RWPE1 (cell line): ENCODE results near the gene ZFAND3.

Source experiments
- CTCF ChIA-PET: fragments of 350-600 bp; sonication (Branson Sonifier 250); formaldehyde crosslinking; extraction: SDS; loops from one replicate; lab custom pipeline; 2021; lab: Yijun Ruan, JAX
- POLR2A ChIA-PET: fragments of 400-600 bp; formaldehyde crosslinking; extraction: SDS; loops from one replicate; lab custom pipeline; 2020; ENCODE audit warnings: antibody characterized with exemption; ENCODE audit not compliant: low non-redundant PET; lab: Yijun Ruan, JAX
- DNase-seq: peaks from one replicate; pipeline ENCODE4 v3.0.0; 2012; ENCODE audit warnings: low spot score
- H3K27ac ChIP-seq: fragments of 450-650 bp; 2 replicates; pipeline ENCODE4 v1.5.1; 2017
- TF ChIP-seq, protein P1 (sequence below): fragments of 450-650 bp; conservative IDR thresholded peaks from 2 replicates; pipeline ENCODE4 v1.5.1; 2017; ENCODE audit warnings: low read depth, mild to moderate bottlenecking

The ZFAND3 gene

DNA sequence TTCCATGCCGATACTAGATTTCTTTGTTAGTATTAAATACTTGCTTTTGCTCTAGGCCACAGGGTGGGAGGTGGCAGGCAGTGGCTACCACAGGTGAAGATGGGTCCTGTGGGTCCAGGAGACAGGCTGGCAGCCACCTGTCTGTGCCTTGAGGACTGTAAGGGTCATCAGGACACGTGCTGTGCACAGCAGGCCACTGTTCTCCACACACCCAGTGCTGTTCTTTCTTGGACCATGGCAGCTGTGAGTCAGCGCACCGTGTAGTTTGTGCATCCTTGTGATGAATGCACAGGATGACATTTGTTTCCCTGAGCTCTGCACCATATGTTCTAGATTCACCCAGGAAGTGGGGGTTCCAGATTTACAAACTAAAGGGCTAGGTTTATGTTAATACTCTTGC lies 317.0 kb downstream of the ZFAND3 start:
- TF ChIP-seq, protein P1, sequence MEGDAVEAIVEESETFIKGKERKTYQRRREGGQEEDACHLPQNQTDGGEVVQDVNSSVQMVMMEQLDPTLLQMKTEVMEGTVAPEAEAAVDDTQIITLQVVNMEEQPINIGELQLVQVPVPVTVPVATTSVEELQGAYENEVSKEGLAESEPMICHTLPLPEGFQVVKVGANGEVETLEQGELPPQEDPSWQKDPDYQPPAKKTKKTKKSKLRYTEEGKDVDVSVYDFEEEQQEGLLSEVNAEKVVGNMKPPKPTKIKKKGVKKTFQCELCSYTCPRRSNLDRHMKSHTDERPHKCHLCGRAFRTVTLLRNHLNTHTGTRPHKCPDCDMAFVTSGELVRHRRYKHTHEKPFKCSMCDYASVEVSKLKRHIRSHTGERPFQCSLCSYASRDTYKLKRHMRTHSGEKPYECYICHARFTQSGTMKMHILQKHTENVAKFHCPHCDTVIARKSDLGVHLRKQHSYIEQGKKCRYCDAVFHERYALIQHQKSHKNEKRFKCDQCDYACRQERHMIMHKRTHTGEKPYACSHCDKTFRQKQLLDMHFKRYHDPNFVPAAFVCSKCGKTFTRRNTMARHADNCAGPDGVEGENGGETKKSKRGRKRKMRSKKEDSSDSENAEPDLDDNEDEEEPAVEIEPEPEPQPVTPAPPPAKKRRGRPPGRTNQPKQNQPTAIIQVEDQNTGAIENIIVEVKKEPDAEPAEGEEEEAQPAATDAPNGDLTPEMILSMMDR = no peak
- ChIA-PET POLR2A (no interaction called here), CTCF (interaction anchor here (0.5 to 1.2 kb wide), 2 partner anchors 22 to 101 kb away, joined by 3 to 4 read pairs; no protein-coding TSS in a partner anchor)
- no peak for DNase-seq
- H3K27ac ChIP-seq = no peak overlapping the region

DNA sequence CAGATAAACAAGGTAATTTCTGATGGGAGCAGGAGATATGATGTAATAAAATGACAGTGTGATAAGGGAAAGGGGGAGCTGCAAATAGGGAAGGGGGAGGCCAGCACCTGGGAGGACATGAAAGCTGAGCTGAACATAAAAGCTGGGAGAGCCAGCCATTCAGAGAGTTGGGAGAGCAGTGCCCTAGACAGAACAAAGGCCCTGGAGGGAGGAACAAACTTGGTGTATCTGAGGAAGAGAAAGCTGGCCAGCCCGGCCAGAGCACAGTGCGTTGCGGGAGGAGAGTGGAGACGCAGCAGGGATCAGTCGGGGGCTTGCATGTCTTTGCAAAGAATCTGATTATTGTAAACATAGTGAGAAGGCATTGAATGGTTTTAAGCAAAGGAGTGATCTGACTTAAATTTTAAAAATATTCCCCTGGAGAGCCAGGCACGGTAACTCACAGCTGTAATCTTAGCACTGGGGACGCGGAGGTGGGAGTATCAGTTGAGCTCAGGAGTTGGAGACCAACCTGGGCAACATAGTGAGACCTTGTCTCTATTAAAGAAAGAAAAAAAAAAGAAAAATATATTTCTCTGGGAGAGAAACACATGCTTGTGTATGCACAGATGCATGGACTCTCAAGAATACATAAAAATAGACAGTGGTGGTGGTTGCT lies 318.2 kb downstream of the ZFAND3 start:
- ChIA-PET CTCF (interaction anchor here (1.2 kb wide), 1 partner anchor 102 kb away, joined by 3 read pairs; no protein-coding TSS in a partner anchor), POLR2A (no interaction called here)
- TF ChIP-seq, protein P1 = no peak
- H3K27ac ChIP-seq = no peak overlapping the region
- no peak for DNase-seq

DNA sequence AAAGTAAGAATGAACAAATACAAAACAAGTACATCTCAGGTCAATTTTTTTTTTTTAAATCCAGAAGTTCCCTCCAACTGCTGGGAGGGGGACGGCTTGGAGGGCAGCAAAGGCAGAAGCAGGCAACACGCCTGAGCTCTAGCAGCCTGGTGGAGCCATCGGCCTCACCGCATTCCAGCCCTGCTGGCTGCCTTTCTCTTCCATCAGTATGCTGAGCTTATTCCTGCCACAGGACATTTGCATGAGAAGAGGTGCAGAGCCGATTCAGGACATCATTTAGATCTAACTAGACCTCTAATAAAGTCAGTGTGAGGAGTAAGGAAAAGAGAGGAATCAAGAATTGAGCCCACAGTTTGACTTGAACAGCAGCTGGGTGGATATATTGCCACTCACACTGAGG lies 318.8 kb downstream of the ZFAND3 start:
- TF ChIP-seq, protein P1 = no peak
- DNase-seq = no peak
- ChIA-PET CTCF (no interaction called here), POLR2A (no interaction called here)
- H3K27ac ChIP-seq = no peak overlapping the region

DNA sequence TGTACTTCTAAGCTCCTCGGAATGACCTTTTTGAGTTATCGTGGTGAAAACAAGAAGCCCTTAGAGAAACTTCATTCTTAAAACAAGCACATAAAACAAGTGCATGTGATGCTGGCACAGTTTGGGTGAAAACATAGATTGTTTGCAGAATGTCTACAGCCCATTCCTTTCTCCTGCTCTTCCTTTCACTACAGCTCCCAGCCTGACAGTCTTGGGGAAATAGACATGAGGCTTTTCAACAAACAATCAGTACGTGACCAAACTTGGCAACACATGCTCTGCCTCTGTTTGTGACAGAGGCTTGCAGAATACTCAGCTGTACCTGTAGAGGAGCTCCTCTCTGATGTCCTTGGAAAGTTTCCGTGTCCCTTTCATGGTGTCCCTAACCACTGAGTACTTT lies 321.6 kb downstream of the ZFAND3 start:
- ChIA-PET POLR2A (no interaction called here), CTCF (interaction anchor here (0.5 to 0.6 kb wide), 2 partner anchors 15 to 161 kb away, joined by 3 read pairs; no protein-coding TSS in a partner anchor)
- H3K27ac ChIP-seq = no peak overlapping the region
- TF ChIP-seq, protein P1 = no peak
- no peak for DNase-seq

DNA sequence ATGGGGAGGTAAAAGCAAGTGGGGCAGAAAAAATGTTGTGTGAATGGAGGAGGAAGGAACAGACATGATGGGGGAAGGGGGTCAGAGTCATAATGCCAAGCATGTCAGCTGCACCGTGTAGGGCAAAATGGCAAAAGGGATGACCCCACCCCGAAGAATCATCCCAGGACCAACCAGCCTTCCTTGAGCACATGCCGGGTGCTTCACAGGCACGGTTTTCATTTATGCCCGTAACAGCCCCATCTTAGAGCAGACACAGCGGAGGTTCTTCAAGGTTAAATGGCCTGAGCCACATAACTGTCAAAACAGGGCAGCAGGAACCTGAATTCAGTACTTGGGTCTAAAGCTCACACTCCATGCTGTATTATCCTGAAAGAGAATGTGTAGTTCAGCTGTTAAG lies 322.2 kb downstream of the ZFAND3 start:
- TF ChIP-seq, protein P1 = no peak
- ChIA-PET CTCF (interaction anchor here (0.6 kb wide), 2 partner anchors 12 to 162 kb away, joined by 3 read pairs; no protein-coding TSS in a partner anchor), POLR2A (no interaction called here)
- DNase-seq = no peak
- no peak overlapping the region for H3K27ac ChIP-seq

DNA sequence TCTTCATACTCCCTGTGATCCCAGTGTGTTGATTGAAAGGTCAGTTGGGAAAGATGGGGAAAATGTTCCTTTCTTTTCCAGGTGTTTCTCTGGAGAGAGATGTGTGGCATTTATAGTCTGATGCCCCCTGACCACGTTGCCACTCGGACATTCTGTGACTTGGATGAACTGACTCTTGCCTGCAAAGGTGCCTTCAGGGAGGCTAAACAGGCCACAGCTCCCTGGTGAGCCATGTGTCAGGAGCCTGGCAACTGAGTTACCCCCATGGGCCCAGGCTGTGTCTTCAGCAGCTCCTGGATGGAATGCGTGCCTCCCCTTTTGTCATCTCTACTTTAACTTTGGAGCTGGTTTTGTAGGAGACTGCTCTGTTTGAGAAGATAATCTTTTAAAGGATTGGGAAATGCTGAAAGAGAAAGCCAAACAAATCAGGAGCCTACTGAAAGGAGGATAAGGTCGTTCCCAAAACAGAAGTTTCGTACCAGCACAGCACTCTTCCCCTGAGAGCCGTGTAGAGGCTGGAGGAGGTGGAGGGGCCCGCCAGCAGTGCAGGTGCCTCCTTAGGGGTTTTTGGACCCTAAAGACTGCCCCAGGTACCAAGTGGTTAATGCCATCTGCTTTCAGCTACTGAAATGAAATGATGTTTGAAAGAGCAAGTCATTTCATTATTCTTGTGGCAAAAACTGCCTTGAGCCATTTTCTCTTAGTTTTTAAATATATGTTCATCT lies 322.8 kb downstream of the ZFAND3 start:
- no peak for DNase-seq
- ChIA-PET POLR2A (no interaction called here), CTCF (interaction anchor here (0.6 kb wide), 1 partner anchor 12 kb away, joined by 3 read pairs; no protein-coding TSS in a partner anchor)
- H3K27ac ChIP-seq = no peak overlapping the region
- TF ChIP-seq, protein P1 = no peak
